OCI-LY3 (cell line): ENCODE data around the gene ACOX3.

ENCODE experiments used
- CTCF ChIP-seq: fragments of 200-600, 300-600 bp; sonication (generic); IDR thresholded peaks from 2 replicates; pipeline ENCODE4 v1.5.1; 2014; ENCODE audit warnings: antibody characterized with exemption, low read length, low read depth
- EZH2phosphoT487 ChIP-seq: fragments of 200-600 bp; shearing (Covaris generic); IDR thresholded peaks from 2 replicates; pipeline ENCODE4 v1.6.1; 2018; ENCODE audit warnings: antibody characterized with exemption, mixed run types, low read depth

DNA sequence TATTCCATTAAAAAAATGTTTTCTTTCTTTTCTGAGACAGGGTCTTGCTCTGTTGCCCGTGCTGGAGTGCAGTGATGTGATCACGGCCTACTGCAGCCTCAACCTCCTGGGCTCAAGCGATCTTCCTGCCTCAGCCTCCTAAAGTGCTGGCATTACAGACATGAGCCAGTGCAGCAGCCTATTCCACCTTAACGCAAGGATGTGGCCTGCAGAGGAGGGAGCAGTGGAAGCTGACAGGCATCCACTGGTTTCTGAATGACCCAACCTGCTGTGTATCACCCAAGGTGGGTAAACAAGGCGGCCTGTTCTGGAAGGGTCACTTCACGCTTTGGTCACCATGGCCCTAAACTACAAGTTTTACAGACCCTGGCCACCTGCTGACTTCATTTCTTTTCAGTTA, 60.8 kb downstream of the ACOX3 start:
- TF ChIP-seq CTCF (no peak), EZH2phosphoT487 (no peak)
